Fibroblast of lung (primary cell): Measurements from ENCODE around the gene CERS6. TPM values are rescaled to one million over a fixed set of nuclear protein-coding genes. Genes with fewer than 3 reads are reported as not detected.

ENCODE experiments used
- DNase-seq, 2 donors: peaks; one replicate each; pipeline versions ENCODE4 v3.0.0 to v3.0.0-alpha.2; 2010; ENCODE audit warnings: low read depth in 2 of 2
- H2AFZ ChIP-seq: 2 replicates; pipeline ENCODE4 v1.5.1; 2012; ENCODE audit warnings: low read length, control low read depth, inconsistent platforms
- H3K27ac ChIP-seq: 2 replicates; pipeline ENCODE4 v1.5.1; 2011; ENCODE audit warnings: low read length, control low read depth; ENCODE audit not compliant: insufficient read depth
- H3K27me3 ChIP-seq: 2 replicates; pipeline ENCODE4 v1.5.1; 2011; ENCODE audit warnings: mild to moderate bottlenecking, low read length; ENCODE audit not compliant: control insufficient read depth, insufficient read depth
- H3K36me3 ChIP-seq: 2 replicates; pipeline ENCODE4 v1.5.1; 2011; ENCODE audit warnings: low read length; ENCODE audit not compliant: control insufficient read depth, insufficient read depth
- H3K4me1 ChIP-seq: 2 replicates; pipeline ENCODE4 v1.5.1; 2011; ENCODE audit warnings: low read length; ENCODE audit not compliant: control insufficient read depth, insufficient read depth; ENCODE audit errors: extremely low read depth
- H3K4me2 ChIP-seq: 2 replicates; pipeline ENCODE4 v1.5.1; 2011; ENCODE audit warnings: low read length, control low read depth; ENCODE audit not compliant: insufficient read depth; ENCODE audit errors: extremely low read depth
- H3K4me3 ChIP-seq, 4 experiments: fragments of 200-600 bp in 1 of 4; sonication (generic) in 1 of 4; replicated peaks in 1 of 4; 2 replicates each; pipeline ENCODE4 v1.5.1; 2011 to 2016; ENCODE audit warnings: low read length in 4 of 4, low read depth in 3 of 4, mild to moderate bottlenecking in 3 of 4, control low read depth in 2 of 4, inconsistent platforms in 1 of 4, mixed read lengths in 1 of 4; ENCODE audit not compliant: insufficient read depth in 1 of 4; ENCODE audit errors: control extremely low read depth in 1 of 4
- H3K79me2 ChIP-seq: 2 replicates; pipeline ENCODE4 v1.5.1; 2012; ENCODE audit warnings: mild to moderate bottlenecking, low read length, inconsistent platforms; ENCODE audit not compliant: control insufficient read depth, insufficient read depth
- H3K9ac ChIP-seq: 2 replicates; pipeline ENCODE4 v1.5.1; 2011; ENCODE audit warnings: mild to moderate bottlenecking, low read length, control low read depth; ENCODE audit not compliant: insufficient read depth
- H3K9me3 ChIP-seq: 2 replicates; pipeline ENCODE4 v1.5.1; 2012; ENCODE audit warnings: low read depth, low read length; ENCODE audit not compliant: control insufficient read depth, insufficient read depth
- H4K20me1 ChIP-seq: 2 replicates; pipeline ENCODE4 v1.5.1; 2011; ENCODE audit warnings: low read length; ENCODE audit not compliant: control insufficient read depth, insufficient read depth; ENCODE audit errors: extremely low read depth
- EZH2 ChIP-seq: IDR thresholded peaks from 2 replicates; pipeline ENCODE4 v1.5.1; 2012; ENCODE audit warnings: low read length, control low read depth, mild to moderate bottlenecking; ENCODE audit errors: missing control alignments
- polyA plus RNA-seq, 2 donors: library from polyadenylated mRNA; depleted of rRNA in 1 of 2; stranded (reverse) in 1 of 2; unstranded in 1 of 2; fragments of >200 nt; gene quantifications; 2 replicates each; pipeline ENCODE4 v1.2.1, GENCODE V29; 2011 to 2012; ENCODE audit warnings: missing spikeins in 1 of 2
- total RNA-seq: library from RNA; depleted of rRNA; stranded (reverse); fragments of >200 nt; gene quantifications from 2 replicates; pipeline ENCODE4 v1.2.1, GENCODE V29; 2014
- TF ChIP-seq, protein P1 (sequence below), 2 donors: IDR thresholded peaks in 1 of 2; conservative IDR thresholded peaks in 1 of 2; 1 replicate in 1 of 2; 2 replicates in 1 of 2; pipeline ENCODE4 v1.5.1; 2011 to 2012; ENCODE audit warnings: low read length in 2 of 2, control low read depth in 1 of 2, inconsistent platforms in 1 of 2, low read depth in 1 of 2, mild to moderate bottlenecking in 1 of 2

Gene CERS6
- total and polyA plus RNA-seq, 2 donors (not counting 1 experiment from before 2014, with no cell fraction given): 7.2 to 16.5 TPM

DNA sequence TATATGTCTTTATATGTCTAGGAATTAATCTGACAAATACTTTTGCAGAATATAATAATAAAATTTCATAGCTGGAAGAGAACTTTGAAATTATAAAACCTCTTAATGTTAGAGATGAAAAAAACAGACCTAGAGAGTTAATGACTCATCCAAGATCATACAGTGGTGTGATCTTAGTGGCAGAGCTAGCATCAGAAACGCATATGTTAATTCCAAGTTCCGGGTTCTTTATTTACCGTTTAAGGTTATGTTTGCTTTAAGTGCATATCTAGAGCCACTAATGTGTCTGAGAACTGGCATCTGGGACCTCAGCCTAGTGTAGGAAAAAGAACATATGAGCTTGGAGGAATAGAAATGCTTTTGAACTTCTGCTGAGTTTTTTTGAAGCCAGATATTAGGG is 24.3 kb downstream of the CERS6 start:
- Histone ChIP-seq H2AFZ (no peak overlapping the region), H3K36me3 (no peaks in the 10 kb centered on the region), H3K4me2 (no peak overlapping the region), H4K20me1 (no peaks in the 10 kb centered on the region), H3K4me3 (no peak overlapping the region), H3K27ac (no peak overlapping the region), H3K27me3 (no peaks in the 10 kb centered on the region), H3K79me2 (no peaks in the 10 kb centered on the region), H3K9me3 (no peaks in the 10 kb centered on the region), H3K4me1 (no peaks in the 10 kb centered on the region), H3K9ac (no peak overlapping the region)
- DNase-seq: peak in 1 of 2 donors; percentile 38
- TF ChIP-seq EZH2: no peak
- TF ChIP-seq, protein P1, sequence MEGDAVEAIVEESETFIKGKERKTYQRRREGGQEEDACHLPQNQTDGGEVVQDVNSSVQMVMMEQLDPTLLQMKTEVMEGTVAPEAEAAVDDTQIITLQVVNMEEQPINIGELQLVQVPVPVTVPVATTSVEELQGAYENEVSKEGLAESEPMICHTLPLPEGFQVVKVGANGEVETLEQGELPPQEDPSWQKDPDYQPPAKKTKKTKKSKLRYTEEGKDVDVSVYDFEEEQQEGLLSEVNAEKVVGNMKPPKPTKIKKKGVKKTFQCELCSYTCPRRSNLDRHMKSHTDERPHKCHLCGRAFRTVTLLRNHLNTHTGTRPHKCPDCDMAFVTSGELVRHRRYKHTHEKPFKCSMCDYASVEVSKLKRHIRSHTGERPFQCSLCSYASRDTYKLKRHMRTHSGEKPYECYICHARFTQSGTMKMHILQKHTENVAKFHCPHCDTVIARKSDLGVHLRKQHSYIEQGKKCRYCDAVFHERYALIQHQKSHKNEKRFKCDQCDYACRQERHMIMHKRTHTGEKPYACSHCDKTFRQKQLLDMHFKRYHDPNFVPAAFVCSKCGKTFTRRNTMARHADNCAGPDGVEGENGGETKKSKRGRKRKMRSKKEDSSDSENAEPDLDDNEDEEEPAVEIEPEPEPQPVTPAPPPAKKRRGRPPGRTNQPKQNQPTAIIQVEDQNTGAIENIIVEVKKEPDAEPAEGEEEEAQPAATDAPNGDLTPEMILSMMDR (conservative IDR thresholded peaks at IDR 0.05 in 1 of 2, IDR thresholded peaks at IDR 0.05 in 1 of 2; ENCODE audit: low read depth in 1 of 2, low read length in 2 of 2): no peak

DNA sequence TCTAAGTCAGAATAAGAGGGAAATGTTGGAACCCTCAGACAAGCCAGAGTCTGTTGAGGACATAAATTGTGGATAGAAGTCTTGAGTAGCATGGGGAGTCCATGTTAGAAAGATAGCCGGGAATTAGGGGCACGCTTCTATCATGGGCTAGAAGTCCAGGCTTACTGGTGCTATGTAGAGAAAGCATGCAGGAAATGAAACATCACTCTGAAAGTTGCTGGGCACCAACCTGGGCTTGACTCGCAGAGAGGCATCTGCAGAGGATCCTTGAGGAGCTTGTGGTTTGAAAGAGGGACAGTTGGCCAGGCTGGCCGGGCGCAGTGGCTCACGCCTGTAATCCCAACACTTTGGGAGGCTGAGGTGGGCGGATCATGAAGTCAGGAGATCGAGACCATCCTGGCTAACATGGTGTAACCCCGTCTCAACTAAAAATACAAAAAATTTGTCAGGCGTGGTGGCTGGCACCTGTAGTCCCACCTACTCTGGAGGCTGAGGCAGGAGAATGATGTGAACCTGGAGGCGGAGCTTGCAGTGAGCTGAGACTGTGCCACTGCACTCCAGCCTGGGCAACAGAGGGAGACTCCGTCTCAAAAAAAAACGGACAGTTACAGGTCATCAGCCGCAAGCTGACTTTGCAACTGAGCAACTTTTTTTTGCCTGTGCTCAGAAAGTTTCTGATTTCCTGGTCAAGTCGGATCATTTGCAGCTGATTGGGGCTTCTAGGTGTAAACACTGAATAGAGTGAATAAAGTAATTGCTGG is 24.9 kb downstream of the CERS6 start:
- Histone ChIP-seq H3K4me3 (no peak overlapping the region), H3K4me2 (no peak overlapping the region), H3K27me3 (no peaks in the 10 kb centered on the region), H2AFZ (no peak overlapping the region), H3K9me3 (no peaks in the 10 kb centered on the region), H4K20me1 (no peaks in the 10 kb centered on the region), H3K9ac (no peak overlapping the region), H3K27ac (no peak overlapping the region), H3K36me3 (no peaks in the 10 kb centered on the region), H3K79me2 (no peaks in the 10 kb centered on the region), H3K4me1 (no peaks in the 10 kb centered on the region)
- no peak for TF ChIP-seq EZH2
- TF ChIP-seq, protein P1 (conservative IDR thresholded peaks at IDR 0.05 in 1 of 2, IDR thresholded peaks at IDR 0.05 in 1 of 2; ENCODE audit: low read depth in 1 of 2, low read length in 2 of 2): no peak
- no peak for DNase-seq

DNA sequence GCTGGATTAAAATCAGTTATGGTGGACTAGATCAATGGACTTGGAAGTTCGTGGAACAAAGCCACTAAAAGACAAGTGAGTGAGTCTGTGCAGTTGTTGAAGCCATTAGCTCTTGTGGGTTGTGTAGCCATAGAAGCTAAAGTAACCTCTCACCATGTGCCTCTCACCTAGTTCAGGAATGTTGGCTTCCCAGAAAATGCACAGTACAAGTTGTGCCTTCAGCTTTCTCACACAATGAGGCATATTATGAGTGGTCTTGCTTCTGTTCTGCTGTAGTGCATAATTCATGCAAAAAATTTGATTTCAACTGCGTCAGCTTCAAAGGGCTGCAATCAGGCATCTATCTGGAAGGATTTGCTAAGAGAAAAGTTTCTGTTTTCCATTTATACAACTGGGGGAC is 26.2 kb downstream of the CERS6 start:
- no peaks in the 10 kb centered on the region for H3K4me1 ChIP-seq
- no peak overlapping the region for H3K4me2 ChIP-seq
- no peak overlapping the region for H3K9ac ChIP-seq
- H3K27me3 ChIP-seq: no peaks in the 10 kb centered on the region
- no peaks in the 10 kb centered on the region for H3K36me3 ChIP-seq
- no peak for TF ChIP-seq EZH2
- TF ChIP-seq, protein P1 (conservative IDR thresholded peaks at IDR 0.05 in 1 of 2, IDR thresholded peaks at IDR 0.05 in 1 of 2; ENCODE audit: low read depth in 1 of 2, low read length in 2 of 2): no peak
- no peak overlapping the region for H3K4me3 ChIP-seq
- H3K79me2 ChIP-seq: no peaks in the 10 kb centered on the region
- no peak overlapping the region for H2AFZ ChIP-seq
- H3K9me3 ChIP-seq: no peaks in the 10 kb centered on the region
- no peak overlapping the region for H3K27ac ChIP-seq
- DNase-seq: no peak
- no peaks in the 10 kb centered on the region for H4K20me1 ChIP-seq
